NCI-H187 treated with DMSO at 0.1 percent for 48 hours (cell line): ENCODE data around the gene KCNN2.

Experiments
- DNase-seq: peaks from one replicate; lab custom pipeline; 2025; lab: John Stamatoyannopoulos, UW

The KCNN2 gene

GRCh38 chr5:114361724-114362196 is at the start of gene KCNN2:
TSS of gene KCNN2 (plus strand) at chr5:114362070. CDS start at chr5:114362140, 70 bp downstream.
- DNase-seq, result peak; percentile 43

GRCh38 chr5:114312658-114313057 is 49.2 kb upstream of the KCNN2 start:
- no peak for DNase-seq

GRCh38 chr5:114314061-114314460 is 47.8 kb upstream of the KCNN2 start:
- DNase-seq, result no peak

GRCh38 chr5:114316167-114316566 is 45.7 kb upstream of the KCNN2 start:
- DNase-seq, result no peak

- no peak for DNase-seq
Observed at GRCh38 chr5:114317751-114318150, 44.1 kb upstream of the KCNN2 start.

GRCh38 chr5:114319236-114319635 is 42.6 kb upstream of the KCNN2 start:
- DNase-seq, result no peak

GRCh38 chr5:114319821-114320220 is 42.0 kb upstream of the KCNN2 start:
- DNase-seq, result no peak

- no peak for DNase-seq
Observed at GRCh38 chr5:114324282-114324681, 37.6 kb upstream of the KCNN2 start.

- no peak for DNase-seq
Observed at GRCh38 chr5:114325541-114325940, 36.3 kb upstream of the KCNN2 start.

GRCh38 chr5:114327474-114327873 is 34.4 kb upstream of the KCNN2 start:
- no peak for DNase-seq

GRCh38 chr5:114327987-114328386 is 33.9 kb upstream of the KCNN2 start:
- no peak for DNase-seq

- no peak for DNase-seq
Observed at GRCh38 chr5:114330916-114331531, 30.8 kb upstream of the KCNN2 start.

- no peak for DNase-seq
Observed at GRCh38 chr5:114332493-114332892, 29.4 kb upstream of the KCNN2 start.

- no peak for DNase-seq
Observed at GRCh38 chr5:114332925-114333324, 28.9 kb upstream of the KCNN2 start.

GRCh38 chr5:114335391-114335790 is 26.5 kb upstream of the KCNN2 start:
- no peak for DNase-seq

- no peak for DNase-seq
Observed at GRCh38 chr5:114339108-114339507, 22.8 kb upstream of the KCNN2 start.

GRCh38 chr5:114346181-114346580 is 15.7 kb upstream of the KCNN2 start:
- DNase-seq, result no peak

GRCh38 chr5:114355086-114355830 is 6.6 kb upstream of the KCNN2 start:
- DNase-seq, result no peak

GRCh38 chr5:114358329-114358728 is 3.5 kb upstream of the KCNN2 start:
- no peak for DNase-seq

GRCh38 chr5:114360357-114360756 is 1.5 kb upstream of the KCNN2 start:
- DNase-seq, result no peak

- no peak for DNase-seq
Observed at GRCh38 chr5:114360816-114361723, 800 bp upstream of the KCNN2 start.

GRCh38 chr5:114362197-114362976 is 517 bp downstream of the KCNN2 start:
- DNase-seq, result no peak
